ENCODE results near the gene YBX1. TPM values are rescaled to one million over a fixed set of nuclear protein-coding genes. Genes with fewer than 3 reads are reported as not detected.

Gene YBX1
- total and polyA plus RNA-seq, 2 of the 13 experiments (the other 11 are each of a cell fraction or from before 2014, with no cell fraction given): 339 to 628 TPM

- TF ChIP-seq ZNF678 (CRISPR knock-in tag; IDR thresholded peaks at IDR 0.05) (no peak), SSRP1 (CRISPR knock-in tag; IDR thresholded peaks at IDR 0.05) (no peak), PHB2 (IDR thresholded peaks at IDR 0.05; ENCODE audit: partially characterized antibody) (no peak), ZFP91 (CRISPR knock-in tag; IDR thresholded peaks at IDR 0.05; ENCODE audit: borderline replicate concordance) (peak; percentile 93; the same call in 1 of the 2 replicates), ATF7-NPFF (CRISPR knock-in tag; IDR thresholded peaks at IDR 0.05; ENCODE audit: low read depth) (peak; percentile 88; the same call in 1 of the 2 replicates), ZNF136 (CRISPR knock-in tag; IDR thresholded peaks at IDR 0.05; ENCODE audit: low read depth) (peak; percentile 76; the same call in 1 of the 2 replicates), ZNF496 (CRISPR knock-in tag; IDR thresholded peaks at IDR 0.05; ENCODE audit: insufficient replicate concordance) (no peak), BCL3 (CRISPR knock-in tag; IDR thresholded peaks at IDR 0.05) (0 out of 2 replicates have a peak, but pooled peaks have one; percentile 50), PRDM15 (CRISPR knock-in tag; IDR thresholded peaks at IDR 0.05) (peak; percentile 99), RXRA (CRISPR knock-in tag; IDR thresholded peaks at IDR 0.05) (peak; percentile 82; the same call in 1 of the 2 replicates), HIVEP1 (CRISPR knock-in tag; IDR thresholded peaks at IDR 0.05) (peak; percentile 74), THAP11 (CRISPR knock-in tag; IDR thresholded peaks at IDR 0.05) (peak; percentile 94), SOX13 (IDR thresholded peaks at IDR 0.05) (no peak; the same call in 1 of the 2 replicates), SOX13 (CRISPR knock-in tag; conservative IDR thresholded peaks at IDR 0.05 in 1 of 2, IDR thresholded peaks at IDR 0.05 in 1 of 2) (no peak), ZNF530 (CRISPR knock-in tag; IDR thresholded peaks at IDR 0.05; ENCODE audit: low read depth) (no peak), ZNF792 (CRISPR knock-in tag; IDR thresholded peaks at IDR 0.05) (peak; percentile 80; the same call in 1 of the 2 replicates), MIER3 (CRISPR knock-in tag; IDR thresholded peaks at IDR 0.05; ENCODE audit: borderline replicate concordance) (peak; percentile 72; the same call in 1 of the 2 replicates), ZNF17 (CRISPR knock-in tag; IDR thresholded peaks at IDR 0.05) (no peak), ARHGAP35 (CRISPR knock-in tag; IDR thresholded peaks at IDR 0.05; ENCODE audit: borderline replicate concordance) (peak; percentile 80), ATM (IDR thresholded peaks at IDR 0.05; ENCODE audit: borderline replicate concordance) (no peak), EZH2 (conservative IDR thresholded peaks at IDR 0.05; ENCODE audit: low read depth, low read length) (no peak), ZBTB43 (CRISPR knock-in tag; conservative IDR thresholded peaks at IDR 0.05) (no peak; the same call in 1 of the 2 replicates)
Observed at GRCh38 chr1:42657981-42658876, 24.0 kb upstream of the YBX1 start, which contains the start of gene PPIH (continued).

All from HepG2 (cell line).